KBM-7 (cell line): ENCODE results near the gene TUBB8B.
"Not testable (repeated sequence)": the region's sequence is repeated elsewhere in the genome, so short reads cannot be mapped to it uniquely, and the experiment has no call there.

ENCODE experiments used
- DNase-seq: peaks from one replicate; pipeline ENCODE4 v3.0.0-alpha.2; 2015
- in situ Hi-C: fragments of 300-500 bp; cut with MboI; formaldehyde crosslinking; loops from 2 replicates; pipeline ENCODE4 v1.14.3; 2020; ENCODE audit warnings: low sequenced_read_pairs, low pct_unique_long_range_greater_than_20kb, mixed read lengths

Gene TUBB8B

DNA sequence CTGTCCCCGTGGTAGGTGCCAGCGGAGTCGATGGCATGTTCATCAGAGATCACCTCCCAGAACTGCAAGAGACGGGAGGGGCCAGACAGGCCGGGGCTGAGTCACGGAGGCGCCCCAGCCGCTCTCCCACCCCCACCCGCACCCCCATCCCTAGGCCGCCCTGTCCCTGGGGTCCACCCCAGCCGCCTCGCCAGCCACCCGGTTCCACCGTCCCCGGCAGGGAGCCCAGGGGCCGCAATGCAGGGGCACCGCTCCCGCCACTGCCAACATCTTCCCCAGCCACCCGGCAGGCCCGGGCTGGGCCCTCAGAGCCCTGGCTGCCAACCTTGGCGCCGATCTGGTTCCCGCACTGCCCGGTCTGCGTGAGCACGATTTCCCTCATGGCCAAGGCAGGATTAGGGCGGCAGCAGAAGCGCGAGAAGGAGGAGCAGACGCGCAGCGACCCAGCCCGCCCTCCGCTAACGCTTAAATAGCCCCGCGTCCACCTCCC, at the start of gene TUBB8B:
TSS of gene TUBB8B (minus strand) at position 440 of the 490 bp plus-strand sequence. CDS start at position 382, 58 bp downstream.
- in situ Hi-C loops, DNase-seq: not testable (repeated sequence)

GRCh38 chr18:97252-97914, 48.0 kb upstream of the TUBB8B start:
- in situ Hi-C loops, DNase-seq: not testable (repeated sequence)

- in situ Hi-C loops, DNase-seq: not testable (repeated sequence)
Observed at GRCh38 chr18:96767-97131, 47.3 kb upstream of the TUBB8B start.

- in situ Hi-C loops = not testable (repeated sequence)
Observed at GRCh38 chr18:96101-96766, 46.8 kb upstream of the TUBB8B start.

DNA sequence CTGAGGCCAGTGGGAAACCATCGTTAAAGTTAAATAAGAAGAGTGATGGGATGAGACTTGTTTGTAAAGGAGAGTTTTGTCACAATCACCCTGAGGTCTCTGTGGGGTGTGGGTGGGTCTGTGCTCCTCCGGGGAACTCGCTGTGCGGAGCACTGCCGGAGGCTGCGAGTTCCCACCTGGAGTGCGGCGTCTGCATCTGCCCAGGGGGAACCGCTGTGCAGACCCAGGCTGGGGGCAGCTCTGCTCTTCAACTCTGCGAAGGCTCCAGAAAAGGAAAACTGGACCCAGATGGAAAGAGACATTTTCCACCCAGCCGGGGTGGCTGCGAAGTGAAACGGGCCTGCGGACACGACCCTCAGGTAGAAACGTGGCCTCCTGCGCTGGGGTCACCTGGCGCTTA, 46.2 kb upstream of the TUBB8B start:
- DNase-seq, in situ Hi-C loops: not testable (repeated sequence)

More at GRCh38 chr18:96101-96766, 46.8 kb upstream of the TUBB8B start:
- not testable (repeated sequence) for DNase-seq

GRCh38 chr18:93897-94408, 44.5 kb upstream of the TUBB8B start:
- DNase-seq, in situ Hi-C loops: not testable (repeated sequence)

DNA sequence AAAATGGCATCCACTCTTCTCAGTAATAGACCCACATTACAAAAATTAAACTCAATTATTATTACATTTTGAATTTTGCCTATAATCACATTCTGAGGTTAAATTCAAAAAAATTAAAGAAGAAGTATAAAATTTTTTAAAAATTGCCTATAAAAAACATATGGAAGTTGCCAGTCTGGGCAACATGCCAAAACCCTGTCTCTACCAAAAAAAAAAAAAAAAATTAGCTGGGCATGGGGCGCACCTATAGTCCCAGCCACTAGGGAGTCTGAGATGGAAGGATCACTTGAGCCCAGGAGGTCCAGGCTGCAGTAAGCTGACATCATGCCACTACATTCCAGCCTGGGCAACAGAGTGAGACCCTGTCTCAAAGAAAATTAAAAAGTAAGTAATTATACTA, 42.1 kb upstream of the TUBB8B start:
- DNase-seq, in situ Hi-C loops: not testable (repeated sequence)

DNA sequence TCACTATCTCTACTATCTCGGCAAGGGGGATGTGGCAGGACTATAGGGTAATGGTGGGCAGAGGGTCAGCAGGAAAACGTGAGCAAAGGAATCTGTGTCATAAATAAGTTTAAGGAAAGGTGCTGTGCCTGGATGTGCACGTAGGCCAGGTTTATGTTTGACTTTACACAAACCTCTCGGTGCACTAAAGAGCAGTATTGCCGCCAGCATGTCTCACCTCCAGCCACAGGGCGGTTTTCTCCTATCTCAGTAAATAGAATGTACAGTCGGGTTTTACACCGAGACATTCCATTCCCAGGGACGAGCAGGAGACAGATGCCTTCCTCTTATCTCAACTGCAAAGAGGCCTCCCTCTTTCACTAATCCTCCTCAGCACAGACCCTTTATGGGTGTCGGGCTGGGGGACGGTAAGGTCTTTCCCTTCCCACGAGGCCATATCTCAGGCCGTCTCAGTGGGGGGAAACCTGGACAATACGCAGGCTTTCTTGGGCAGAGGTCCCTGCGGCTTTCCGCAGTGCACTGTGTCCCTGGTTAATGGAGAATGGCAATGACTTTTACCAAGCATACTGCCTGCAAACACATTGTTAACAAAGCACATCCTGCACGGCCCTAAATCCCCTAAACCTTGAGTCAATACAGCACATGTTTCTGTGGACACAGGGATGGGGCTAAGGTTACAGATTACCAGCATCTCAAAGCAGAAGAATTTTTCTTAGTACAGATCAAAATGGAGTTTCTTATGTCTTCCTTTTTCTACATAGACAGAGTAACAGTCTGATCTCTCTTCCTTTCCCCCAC, 41.2 kb upstream of the TUBB8B start:
- DNase-seq, in situ Hi-C loops: not testable (repeated sequence)

DNA sequence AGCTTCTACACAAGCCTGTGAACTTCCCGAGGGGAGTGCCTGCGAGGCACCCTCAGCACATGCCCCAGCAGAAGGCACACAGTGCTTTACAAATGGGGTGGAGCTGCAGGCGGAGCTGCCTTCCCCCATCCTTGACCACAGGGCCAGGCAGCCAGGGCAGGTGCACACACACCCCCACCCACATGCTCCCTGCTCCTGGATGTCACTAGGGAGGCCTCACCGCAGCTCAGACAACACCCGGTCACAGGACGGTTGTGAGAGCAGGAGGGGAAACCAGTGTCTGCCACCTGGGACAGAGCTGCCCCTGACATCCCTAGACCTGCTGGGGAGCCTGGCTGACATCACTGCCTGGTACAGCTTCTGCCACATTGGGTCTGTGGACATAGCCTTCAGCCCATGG, 39.7 kb upstream of the TUBB8B start:
- in situ Hi-C loops = not testable (repeated sequence)

GRCh38 chr18:84801-85200, 35.4 kb upstream of the TUBB8B start:
- DNase-seq, in situ Hi-C loops: not testable (repeated sequence)

More for the DNA sequence above, 39.7 kb upstream of the TUBB8B start:
- not testable (repeated sequence) for DNase-seq

DNA sequence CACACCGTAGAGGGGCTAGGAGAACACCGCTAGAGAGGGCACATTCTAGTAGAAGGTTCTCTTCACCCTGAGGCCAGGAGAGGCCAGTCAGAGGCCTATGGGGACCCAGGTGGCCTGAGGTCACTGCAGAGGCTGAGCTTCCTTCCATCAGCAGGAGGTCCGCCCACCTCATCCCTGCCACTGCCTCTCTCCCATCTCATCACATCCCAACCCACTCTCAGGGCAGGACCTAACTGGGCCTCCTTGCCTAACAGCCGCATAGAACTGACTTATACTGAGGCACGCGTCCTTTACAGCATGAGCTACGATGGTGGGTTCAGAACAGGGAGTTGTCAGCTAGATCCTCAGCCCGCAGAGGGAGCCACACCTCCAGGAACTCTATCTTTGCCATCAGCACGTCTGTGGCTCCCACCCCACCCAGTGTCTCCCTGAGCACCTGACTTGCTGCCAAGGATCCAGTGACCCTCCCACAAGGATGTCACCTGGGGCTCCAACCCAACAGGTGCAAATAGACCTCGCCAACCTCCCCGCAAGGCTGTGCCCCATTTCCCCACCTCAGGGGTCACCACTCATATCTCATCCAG, 33.3 kb upstream of the TUBB8B start:
- DNase-seq, in situ Hi-C loops: not testable (repeated sequence)

DNA sequence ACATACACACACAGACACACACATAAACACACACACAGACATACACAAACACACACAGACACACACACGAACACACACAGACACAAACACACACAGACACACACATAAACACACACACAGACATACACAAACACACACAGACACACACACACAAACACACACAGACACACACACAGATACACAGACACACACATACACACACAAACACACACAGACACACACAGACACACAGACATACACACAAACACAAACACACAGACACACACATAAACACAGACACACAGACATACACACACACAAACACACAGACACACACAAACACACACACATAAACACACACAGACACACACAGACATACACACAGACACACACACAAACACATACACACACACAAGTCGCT, 31.5 kb upstream of the TUBB8B start:
- in situ Hi-C loops, DNase-seq: not testable (repeated sequence)

DNA sequence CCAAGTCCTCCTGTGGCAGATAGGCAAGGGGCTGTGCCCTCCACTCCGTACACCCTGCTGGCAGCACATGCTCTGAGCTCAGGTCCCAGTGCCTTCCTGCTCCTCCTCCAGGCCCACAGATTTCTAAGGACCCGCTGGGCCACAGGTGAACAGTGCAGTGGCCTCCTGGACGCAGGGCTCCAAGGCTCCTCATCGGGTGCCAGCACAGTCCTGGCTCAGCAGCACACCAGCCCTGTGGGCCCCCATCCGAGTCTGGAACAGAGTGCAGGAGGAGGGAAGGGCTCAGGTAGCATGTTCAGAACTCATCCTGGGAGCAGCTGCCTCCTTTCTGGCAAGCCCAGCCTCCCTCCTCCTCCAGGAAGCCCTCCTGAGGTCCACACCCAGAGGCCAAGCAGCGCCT, 30.8 kb upstream of the TUBB8B start:
- DNase-seq, in situ Hi-C loops: not testable (repeated sequence)

DNA sequence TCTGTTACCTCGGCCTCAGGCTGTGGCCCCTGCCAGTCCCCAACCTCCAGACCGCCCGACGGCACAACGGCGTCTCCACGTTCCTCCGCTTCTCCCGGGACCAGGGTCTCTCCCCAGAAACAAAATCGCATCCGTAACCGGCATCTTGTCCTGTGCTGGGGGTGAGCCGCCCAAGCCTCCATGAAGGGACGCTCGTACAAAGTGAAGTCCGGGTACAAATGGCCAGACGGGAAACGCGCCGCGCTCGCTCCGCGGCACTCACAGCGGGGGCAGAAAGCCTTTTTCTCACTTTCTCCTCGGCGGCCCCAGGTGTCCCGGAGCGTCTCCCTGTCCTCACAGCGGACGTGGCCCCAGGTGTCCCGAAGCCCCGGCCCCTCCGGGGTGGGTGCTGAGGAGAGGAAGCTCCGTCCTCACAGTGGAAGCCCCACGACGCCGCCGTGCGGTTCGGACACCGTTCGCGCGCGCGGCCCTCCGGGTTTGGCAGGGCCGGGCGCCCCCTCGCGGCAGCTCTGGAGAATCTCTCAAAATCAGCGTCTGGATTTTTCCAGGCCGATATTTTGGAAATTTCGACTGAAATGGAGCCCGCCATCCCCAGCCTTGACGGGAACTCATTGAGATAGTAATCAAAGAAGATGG, 26.2 kb upstream of the TUBB8B start:
- not testable (repeated sequence) for DNase-seq

DNA sequence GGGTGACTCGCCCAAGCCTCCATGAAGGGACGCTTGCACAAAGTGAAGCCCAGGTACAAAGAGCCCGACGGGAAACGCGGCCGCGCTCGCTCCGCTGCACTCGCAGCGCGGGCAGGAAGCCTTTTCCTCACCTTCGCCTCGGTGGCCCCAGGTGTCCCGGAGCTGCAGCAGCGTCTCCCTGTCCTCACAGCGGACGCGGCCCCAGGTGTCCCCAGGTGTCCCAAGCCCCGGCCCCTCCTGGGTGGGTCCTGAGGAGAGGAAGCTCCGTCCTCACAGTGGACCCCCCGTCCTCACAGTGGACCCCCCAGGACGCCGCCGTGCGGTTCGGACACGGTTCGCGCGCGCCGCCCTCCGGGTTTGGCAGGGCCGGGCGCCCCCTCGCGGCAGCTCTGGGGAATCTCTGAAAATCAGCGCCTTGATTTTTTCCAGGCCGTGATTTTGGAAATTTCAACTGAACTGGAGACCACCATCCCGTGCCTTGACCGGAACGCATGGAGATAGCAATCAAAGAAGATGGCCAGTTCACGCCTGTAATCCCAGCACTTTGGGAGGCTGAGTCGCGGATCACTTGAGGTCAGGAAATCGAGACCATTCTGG, 23.9 kb upstream of the TUBB8B start:
- in situ Hi-C loops, DNase-seq: not testable (repeated sequence)

More for the DNA sequence above, 26.2 kb upstream of the TUBB8B start:
- in situ Hi-C loops = not testable (repeated sequence)

DNA sequence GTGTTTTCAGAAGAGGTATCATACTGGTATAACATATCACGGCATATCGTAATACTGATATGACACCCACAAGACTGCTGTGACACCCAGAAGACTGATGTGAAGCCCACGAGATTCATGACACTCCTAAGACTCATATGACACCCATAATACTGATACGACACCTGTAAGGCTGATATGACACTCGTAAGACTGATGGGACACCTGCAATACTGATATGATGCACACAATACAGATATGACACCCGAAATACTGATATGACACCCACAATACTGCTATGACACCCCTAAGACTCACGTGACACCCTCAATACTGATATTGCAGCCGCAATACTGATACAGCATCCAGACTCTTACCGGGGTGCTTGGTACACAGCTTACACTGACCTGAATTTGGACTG, 18.3 kb upstream of the TUBB8B start:
- in situ Hi-C loops, DNase-seq: not testable (repeated sequence)

GRCh38 chr18:64279-64678, 14.9 kb upstream of the TUBB8B start:
- in situ Hi-C loops, DNase-seq: not testable (repeated sequence)

DNA sequence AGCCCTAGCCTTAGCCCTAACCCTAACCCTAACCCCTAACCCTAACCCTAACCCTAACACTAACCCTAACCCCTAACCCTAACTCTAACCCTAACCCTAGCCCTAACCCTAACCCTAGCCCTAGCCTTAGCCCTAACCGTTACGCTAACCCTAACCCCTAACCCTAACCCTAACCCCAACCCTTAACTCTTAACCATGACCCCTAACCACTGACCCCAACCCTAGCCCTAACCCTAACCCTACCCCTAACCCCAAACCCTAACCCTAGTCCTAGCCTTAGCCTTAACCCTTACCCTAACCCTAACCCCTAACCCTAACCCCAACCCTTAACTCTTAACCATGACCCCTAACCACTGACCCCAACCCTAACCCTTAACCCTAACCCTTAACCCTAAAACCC, 14.2 kb upstream of the TUBB8B start:
- in situ Hi-C loops = not testable (repeated sequence)

More for the DNA sequence above, 14.2 kb upstream of the TUBB8B start:
- not testable (repeated sequence) for DNase-seq
